Esophagus muscularis mucosa (tissue), 4 donors: Measurements from ENCODE around the gene PDE1C.

ENCODE experiments used
- EP300 ChIP-seq: sonication (generic); formaldehyde crosslinking; IDR thresholded peaks from one replicate; pipeline ENCODE4 v1.6.1; 2017; ENCODE audit warnings: antibody characterized with exemption
- POLR2A ChIP-seq: fragments of 450-650 bp; IDR thresholded peaks from one replicate; pipeline ENCODE4 v1.6.1; 2017; ENCODE audit warnings: antibody characterized with exemption, moderate library complexity, mild to moderate bottlenecking, low read depth
- POLR2AphosphoS5 ChIP-seq, 2 donors: sonication (generic); formaldehyde crosslinking; IDR thresholded peaks; one replicate each; pipeline ENCODE4 v1.6.1; 2017; ENCODE audit warnings: antibody characterized with exemption in 2 of 2
- TF ChIP-seq, protein P1 (sequence below), 3 experiments: fragments of 200-600 bp in 2 of 3; fragments of 450-650 bp in 1 of 3; sonication (generic) in 2 of 3; IDR thresholded peaks; one replicate each; pipeline ENCODE4 v1.5.1; 2017 to 2019; ENCODE audit warnings: antibody characterized with exemption in 3 of 3, mild to moderate bottlenecking in 2 of 3, moderate library complexity in 1 of 3

DNA sequence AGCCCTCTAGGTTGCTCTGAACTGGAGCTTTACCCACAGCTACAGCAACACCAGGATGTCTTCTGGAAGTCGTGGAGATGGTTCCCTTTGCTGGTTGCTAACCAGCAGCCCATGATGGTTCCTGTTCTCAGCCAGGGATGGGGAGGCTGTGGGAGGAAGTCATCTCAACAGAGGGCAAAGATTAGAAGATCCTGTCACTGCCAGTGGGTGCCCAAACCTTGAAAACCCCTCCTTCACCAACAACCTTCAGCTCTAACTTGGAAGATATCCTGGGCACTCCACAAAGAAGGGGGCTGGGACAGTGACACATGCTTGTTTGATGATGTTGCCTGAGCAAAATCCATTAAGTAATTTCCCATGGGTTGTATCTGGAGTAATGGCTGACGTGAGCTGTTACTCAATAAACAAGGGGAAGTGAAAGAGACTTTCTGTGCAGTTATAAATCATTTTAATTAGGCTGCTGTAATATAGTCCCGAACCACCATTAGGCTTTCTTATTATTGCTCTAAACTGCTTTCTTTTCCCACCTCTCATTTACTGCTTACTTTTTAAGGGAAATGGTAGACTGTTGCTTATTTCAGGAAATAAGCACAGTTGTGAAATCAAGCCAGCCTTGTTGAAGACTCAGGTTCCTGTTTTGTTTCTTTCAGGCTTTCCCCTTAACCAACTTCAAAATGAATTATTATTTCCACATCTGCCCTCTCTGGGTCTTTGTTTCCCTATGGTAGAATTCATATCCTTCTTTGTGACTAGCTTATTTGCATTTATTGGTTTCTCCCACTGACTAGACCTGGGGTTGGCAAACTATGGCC, 258.4 kb downstream of the PDE1C start:
- TF ChIP-seq, protein P1, sequence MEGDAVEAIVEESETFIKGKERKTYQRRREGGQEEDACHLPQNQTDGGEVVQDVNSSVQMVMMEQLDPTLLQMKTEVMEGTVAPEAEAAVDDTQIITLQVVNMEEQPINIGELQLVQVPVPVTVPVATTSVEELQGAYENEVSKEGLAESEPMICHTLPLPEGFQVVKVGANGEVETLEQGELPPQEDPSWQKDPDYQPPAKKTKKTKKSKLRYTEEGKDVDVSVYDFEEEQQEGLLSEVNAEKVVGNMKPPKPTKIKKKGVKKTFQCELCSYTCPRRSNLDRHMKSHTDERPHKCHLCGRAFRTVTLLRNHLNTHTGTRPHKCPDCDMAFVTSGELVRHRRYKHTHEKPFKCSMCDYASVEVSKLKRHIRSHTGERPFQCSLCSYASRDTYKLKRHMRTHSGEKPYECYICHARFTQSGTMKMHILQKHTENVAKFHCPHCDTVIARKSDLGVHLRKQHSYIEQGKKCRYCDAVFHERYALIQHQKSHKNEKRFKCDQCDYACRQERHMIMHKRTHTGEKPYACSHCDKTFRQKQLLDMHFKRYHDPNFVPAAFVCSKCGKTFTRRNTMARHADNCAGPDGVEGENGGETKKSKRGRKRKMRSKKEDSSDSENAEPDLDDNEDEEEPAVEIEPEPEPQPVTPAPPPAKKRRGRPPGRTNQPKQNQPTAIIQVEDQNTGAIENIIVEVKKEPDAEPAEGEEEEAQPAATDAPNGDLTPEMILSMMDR (IDR thresholded peaks at IDR 0.05), result no peak
- TF ChIP-seq POLR2A, result no peak
- no peak for TF ChIP-seq POLR2AphosphoS5 (IDR thresholded peaks at IDR 0.05)
- no peak for TF ChIP-seq EP300
